ENCODE data around the gene TLE6.

DNA sequence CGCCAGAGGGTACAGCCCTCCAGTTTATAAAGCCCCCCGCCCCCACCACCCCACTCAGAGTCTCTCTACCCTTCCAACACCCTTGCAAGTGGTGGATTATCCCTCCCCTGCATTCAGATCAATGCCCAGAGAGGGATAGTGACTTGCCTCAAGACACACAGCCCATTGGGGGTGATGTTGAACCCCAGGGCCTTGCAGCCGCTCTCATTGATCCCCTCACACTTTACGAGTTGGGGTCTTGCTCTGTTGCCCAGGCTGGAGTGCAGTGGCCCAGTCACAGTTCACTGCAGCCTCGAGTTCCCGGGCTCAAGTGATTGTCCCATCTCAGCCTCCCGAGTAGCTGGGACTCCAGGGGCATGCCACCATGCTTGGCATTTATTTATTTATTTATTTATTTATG, 40.6 kb downstream of the TLE6 start:
- TF ChIP-seq, protein P1, sequence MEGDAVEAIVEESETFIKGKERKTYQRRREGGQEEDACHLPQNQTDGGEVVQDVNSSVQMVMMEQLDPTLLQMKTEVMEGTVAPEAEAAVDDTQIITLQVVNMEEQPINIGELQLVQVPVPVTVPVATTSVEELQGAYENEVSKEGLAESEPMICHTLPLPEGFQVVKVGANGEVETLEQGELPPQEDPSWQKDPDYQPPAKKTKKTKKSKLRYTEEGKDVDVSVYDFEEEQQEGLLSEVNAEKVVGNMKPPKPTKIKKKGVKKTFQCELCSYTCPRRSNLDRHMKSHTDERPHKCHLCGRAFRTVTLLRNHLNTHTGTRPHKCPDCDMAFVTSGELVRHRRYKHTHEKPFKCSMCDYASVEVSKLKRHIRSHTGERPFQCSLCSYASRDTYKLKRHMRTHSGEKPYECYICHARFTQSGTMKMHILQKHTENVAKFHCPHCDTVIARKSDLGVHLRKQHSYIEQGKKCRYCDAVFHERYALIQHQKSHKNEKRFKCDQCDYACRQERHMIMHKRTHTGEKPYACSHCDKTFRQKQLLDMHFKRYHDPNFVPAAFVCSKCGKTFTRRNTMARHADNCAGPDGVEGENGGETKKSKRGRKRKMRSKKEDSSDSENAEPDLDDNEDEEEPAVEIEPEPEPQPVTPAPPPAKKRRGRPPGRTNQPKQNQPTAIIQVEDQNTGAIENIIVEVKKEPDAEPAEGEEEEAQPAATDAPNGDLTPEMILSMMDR (IDR thresholded peaks at IDR 0.05 in 4 of 5, conservative IDR thresholded peaks at IDR 0.05 in 1 of 5), result no peak
- TF ChIP-seq POLR2A (IDR thresholded peaks at IDR 0.05), result no peak
